ENCODE data around the gene BSDC1.

GRCh38 chr1:32376199-32376598 is 18.0 kb downstream of the BSDC1 start:
- TF ChIP-seq, protein P1, sequence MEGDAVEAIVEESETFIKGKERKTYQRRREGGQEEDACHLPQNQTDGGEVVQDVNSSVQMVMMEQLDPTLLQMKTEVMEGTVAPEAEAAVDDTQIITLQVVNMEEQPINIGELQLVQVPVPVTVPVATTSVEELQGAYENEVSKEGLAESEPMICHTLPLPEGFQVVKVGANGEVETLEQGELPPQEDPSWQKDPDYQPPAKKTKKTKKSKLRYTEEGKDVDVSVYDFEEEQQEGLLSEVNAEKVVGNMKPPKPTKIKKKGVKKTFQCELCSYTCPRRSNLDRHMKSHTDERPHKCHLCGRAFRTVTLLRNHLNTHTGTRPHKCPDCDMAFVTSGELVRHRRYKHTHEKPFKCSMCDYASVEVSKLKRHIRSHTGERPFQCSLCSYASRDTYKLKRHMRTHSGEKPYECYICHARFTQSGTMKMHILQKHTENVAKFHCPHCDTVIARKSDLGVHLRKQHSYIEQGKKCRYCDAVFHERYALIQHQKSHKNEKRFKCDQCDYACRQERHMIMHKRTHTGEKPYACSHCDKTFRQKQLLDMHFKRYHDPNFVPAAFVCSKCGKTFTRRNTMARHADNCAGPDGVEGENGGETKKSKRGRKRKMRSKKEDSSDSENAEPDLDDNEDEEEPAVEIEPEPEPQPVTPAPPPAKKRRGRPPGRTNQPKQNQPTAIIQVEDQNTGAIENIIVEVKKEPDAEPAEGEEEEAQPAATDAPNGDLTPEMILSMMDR (IDR thresholded peaks at IDR 0.05): no peak
- no peak for TF ChIP-seq POLR2A (IDR thresholded peaks at IDR 0.05)
